Lower leg skin (tissue), 4 donors: ENCODE results near the gene OMP. TPM values are rescaled to one million over a fixed set of nuclear protein-coding genes. Genes with fewer than 3 reads are reported as not detected.

ENCODE experiments used
- DNase-seq, 2 donors: peaks; one replicate each; pipeline ENCODE4 v3.0.0-alpha.2; 2019; ENCODE audit warnings: low spot score in 2 of 2
- H3K4me3 ChIP-seq: fragments of 200-600 bp; sonication (generic); 2 replicates; pipeline ENCODE4 v1.5.1; 2017; ENCODE audit warnings: mild to moderate bottlenecking, low read depth; ENCODE audit not compliant: poor library complexity, severe bottlenecking
- POLR2A ChIP-seq, 2 donors: fragments of 450-650 bp; IDR thresholded peaks; one replicate each; pipeline ENCODE4 v1.6.1; 2016 to 2017; ENCODE audit warnings: antibody characterized with exemption in 2 of 2, mild to moderate bottlenecking in 1 of 2, moderate library complexity in 1 of 2
- WGBS, 2 donors: methylation state at CpG; one replicate each; pipeline ENCODE4 v1.1.5; 2018; 5-methylcytosine and 5-hydroxymethylcytosine counted together
- intact Hi-C: fragments of 100-400 bp; cut with DNase I; formaldehyde crosslinking; loops from one replicate; pipeline ENCODE4 v1.15.0; 2023; ENCODE audit warnings: low total_unique reads
- total RNA-seq, 4 donors: library from RNA; depleted of rRNA; stranded (reverse); fragments of >200 nt; gene quantifications; one replicate each; pipeline ENCODE4 v1.1.0, GENCODE V29; 2016
- TF ChIP-seq, protein P1 (sequence below), 3 donors: fragments of 450-650 bp; IDR thresholded peaks; one replicate each; pipeline ENCODE4 v1.5.1; 2016; ENCODE audit warnings: antibody characterized with exemption in 3 of 3, mild to moderate bottlenecking in 3 of 3, moderate library complexity in 2 of 3

Gene OMP
- total RNA-seq, 4 donors from 2014 or later, result not detected

DNA sequence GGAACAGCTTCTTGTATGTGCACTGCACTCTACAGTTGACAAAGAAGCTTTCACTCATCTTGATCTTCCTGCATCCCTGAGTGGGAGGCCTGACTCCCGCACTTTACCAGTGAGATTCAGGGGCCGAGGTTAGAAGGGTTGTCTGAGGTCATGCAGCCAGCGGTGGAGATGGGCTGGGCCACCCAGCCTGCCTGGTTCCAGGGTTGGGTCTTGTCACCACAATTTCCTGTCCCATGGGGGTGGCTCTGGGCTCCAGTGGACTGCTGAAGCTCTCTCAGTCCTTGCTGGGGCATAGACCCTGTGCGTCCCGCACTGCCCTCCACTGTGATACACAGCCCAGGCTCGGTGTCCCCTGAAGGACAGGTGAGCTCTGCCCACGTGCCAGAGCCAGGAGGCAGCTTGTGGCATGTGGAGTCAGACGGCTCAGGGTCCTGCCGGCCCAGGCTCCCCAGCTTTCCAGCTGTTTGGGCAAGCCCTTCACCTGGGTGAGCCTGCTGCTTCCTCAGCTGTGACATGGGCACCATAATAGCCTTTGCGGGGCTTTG, 18.5 kb downstream of the OMP start:
- intact Hi-C loops, result loop anchor here (10.0 kb wide), 1 partner anchor 424 kb away; no protein-coding TSS in a partner anchor
- no peak for DNase-seq
- no peak for TF ChIP-seq POLR2A (IDR thresholded peaks at IDR 0.05)
- TF ChIP-seq, protein P1, sequence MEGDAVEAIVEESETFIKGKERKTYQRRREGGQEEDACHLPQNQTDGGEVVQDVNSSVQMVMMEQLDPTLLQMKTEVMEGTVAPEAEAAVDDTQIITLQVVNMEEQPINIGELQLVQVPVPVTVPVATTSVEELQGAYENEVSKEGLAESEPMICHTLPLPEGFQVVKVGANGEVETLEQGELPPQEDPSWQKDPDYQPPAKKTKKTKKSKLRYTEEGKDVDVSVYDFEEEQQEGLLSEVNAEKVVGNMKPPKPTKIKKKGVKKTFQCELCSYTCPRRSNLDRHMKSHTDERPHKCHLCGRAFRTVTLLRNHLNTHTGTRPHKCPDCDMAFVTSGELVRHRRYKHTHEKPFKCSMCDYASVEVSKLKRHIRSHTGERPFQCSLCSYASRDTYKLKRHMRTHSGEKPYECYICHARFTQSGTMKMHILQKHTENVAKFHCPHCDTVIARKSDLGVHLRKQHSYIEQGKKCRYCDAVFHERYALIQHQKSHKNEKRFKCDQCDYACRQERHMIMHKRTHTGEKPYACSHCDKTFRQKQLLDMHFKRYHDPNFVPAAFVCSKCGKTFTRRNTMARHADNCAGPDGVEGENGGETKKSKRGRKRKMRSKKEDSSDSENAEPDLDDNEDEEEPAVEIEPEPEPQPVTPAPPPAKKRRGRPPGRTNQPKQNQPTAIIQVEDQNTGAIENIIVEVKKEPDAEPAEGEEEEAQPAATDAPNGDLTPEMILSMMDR (IDR thresholded peaks at IDR 0.05), result no peak
- WGBS, 2 donors, result 89 to 94% methylated on average over 7 to 10 of the region's 10 CpGs
- no peak overlapping the region for H3K4me3 ChIP-seq

DNA sequence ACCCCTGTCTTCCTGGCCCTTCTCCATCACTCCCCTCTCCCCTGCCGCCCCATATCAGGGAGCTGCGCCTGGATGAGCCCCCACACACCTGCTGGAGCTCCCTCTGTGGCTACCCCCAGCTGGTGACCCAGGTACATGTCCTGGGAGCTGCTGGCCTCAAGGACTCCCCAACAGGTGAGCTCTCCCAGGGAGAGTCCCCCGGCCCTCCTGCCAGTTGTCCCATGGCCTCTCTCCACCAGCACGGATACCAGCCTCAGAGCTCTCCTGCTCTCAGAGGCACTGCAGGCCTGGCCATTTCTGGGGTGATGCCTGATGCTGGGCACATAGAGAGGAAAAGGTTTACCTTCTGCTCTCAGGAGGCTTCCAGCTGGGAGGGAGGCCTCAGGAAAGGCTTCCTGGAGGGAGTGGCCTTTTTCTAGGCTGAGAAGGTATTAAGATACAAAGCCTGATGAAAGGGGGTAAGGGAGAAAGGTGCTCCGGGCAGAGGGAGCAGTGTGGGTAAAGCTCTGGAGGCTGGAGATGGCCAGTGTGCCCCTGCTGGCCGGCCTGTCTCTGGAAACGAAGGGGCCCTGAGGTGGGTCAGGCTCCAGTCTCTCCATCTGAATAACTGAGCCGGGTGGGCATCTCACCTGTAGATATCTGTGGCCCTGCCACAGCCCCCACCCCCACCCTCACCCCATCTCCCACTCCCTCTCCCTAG, 19.4 kb downstream of the OMP start:
- no peak for TF ChIP-seq POLR2A (IDR thresholded peaks at IDR 0.05)
- TF ChIP-seq, protein P1 (IDR thresholded peaks at IDR 0.05), result no peak
- WGBS, 2 donors, result 91 to 93% methylated on average over 8 of the region's 8 CpGs
- DNase-seq, result no peak
- intact Hi-C loops, result loop anchor here (10.0 kb wide), 1 partner anchor 423 kb away; no protein-coding TSS in a partner anchor
- H3K4me3 ChIP-seq, result no peak overlapping the region

DNA sequence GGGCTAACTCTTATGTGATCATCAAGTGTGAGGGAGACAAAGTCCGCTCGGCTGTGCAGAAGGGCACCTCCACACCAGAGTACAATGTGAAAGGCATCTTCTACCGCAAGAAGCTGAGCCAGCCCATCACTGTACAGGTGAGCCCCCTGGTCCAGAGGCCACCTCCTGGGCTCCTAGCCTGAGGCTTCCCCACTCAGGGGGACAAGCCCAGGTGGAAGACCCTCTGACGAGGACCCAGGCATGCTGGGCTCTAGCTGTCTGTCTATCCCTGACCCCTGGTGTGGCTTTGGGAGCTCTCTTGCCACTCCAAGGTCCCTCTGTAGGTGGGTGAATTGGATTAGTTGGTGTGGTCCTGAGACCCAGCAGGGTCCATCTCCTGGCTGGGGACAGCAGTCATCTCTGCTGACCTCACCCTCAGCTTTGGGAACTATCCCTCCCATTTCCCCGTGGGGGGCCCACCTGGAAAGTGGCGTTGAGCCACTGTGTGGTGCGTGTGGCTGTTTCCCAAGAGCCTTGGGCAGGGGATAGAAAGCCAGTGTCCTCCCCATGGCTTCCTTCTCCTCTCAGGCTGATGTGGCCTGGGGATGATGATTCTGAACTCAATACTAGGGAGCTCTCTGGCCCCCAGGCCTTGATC, 20.1 kb downstream of the OMP start:
- intact Hi-C loops, result loop anchor here (10.0 kb wide), 1 partner anchor 422 kb away; no protein-coding TSS in a partner anchor
- H3K4me3 ChIP-seq, result no peak overlapping the region
- 69 to 87% methylated on average over 3 to 7 of the region's 7 CpGs for WGBS, 2 donors
- DNase-seq, result no peak
- no peak for TF ChIP-seq POLR2A (IDR thresholded peaks at IDR 0.05)
- TF ChIP-seq, protein P1 (IDR thresholded peaks at IDR 0.05), result no peak

DNA sequence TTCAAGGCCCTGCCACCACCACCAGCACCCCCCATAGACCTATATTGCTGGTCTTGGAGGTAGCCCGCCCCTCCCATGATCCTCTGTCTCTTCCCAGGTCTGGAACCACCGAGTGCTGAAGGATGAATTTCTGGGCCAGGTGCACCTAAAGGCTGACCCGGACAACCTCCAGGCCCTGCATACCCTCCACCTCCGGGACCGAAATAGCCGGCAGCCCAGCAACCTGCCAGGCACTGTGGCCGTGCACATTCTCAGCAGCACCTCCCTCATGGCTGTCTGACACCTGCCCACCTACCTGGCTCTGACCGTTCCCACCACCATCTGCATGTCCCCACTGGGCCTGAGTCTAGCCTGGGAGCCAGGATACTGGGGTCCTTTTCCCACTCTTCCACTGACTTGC, 21.0 kb downstream of the OMP start:
- 92 to 94% methylated on average over 7 to 8 of the region's 8 CpGs for WGBS, 2 donors
- no peak overlapping the region for H3K4me3 ChIP-seq
- no peak for DNase-seq
- intact Hi-C loops, result loop anchor here (10.0 kb wide), 1 partner anchor 421 kb away; no protein-coding TSS in a partner anchor
- TF ChIP-seq, protein P1 (IDR thresholded peaks at IDR 0.05), result no peak
- TF ChIP-seq POLR2A (IDR thresholded peaks at IDR 0.05), result no peak

DNA sequence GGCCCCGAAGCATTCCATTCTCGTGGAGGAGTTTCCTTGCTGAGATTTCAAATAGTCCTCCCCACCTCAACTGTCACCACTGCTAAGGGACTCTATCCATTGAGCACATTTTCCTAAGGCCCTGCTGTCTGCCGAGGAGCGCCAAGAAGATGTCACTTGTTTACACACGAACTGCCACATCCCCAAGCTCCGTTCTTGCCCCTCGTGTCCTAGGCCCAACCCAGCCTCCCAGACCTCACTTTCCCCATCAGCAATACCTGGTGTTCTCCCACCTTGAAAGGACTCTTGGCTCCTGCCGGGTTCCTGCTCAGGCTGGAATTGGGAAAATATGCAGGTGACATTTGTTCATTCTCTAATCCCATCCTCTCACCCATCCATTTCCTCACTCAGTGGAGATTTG, 21.4 kb downstream of the OMP start:
- H3K4me3 ChIP-seq, result no peak overlapping the region
- TF ChIP-seq, protein P1 (IDR thresholded peaks at IDR 0.05), result no peak
- TF ChIP-seq POLR2A (IDR thresholded peaks at IDR 0.05), result no peak
- intact Hi-C loops, result loop anchor here (10.0 kb wide), 1 partner anchor 421 kb away; no protein-coding TSS in a partner anchor
- no peak for DNase-seq
- 80 to 91% methylated on average over 8 of the region's 8 CpGs for WGBS, 2 donors
